SK-N-MC (cell line): ENCODE data around the gene IDE.

Source experiments
- EZH2 ChIP-seq: fragments of 200-600 bp; sonication (generic); IDR thresholded peaks from one replicate; pipeline ENCODE4 v1.6.1; 2017; ENCODE audit warnings: antibody characterized with exemption
- POLR2AphosphoS5 ChIP-seq: IDR thresholded peaks from 2 replicates; pipeline ENCODE4 v1.6.1; 2012; ENCODE audit warnings: mild to moderate bottlenecking, low read depth, low read length, borderline replicate concordance

DNA sequence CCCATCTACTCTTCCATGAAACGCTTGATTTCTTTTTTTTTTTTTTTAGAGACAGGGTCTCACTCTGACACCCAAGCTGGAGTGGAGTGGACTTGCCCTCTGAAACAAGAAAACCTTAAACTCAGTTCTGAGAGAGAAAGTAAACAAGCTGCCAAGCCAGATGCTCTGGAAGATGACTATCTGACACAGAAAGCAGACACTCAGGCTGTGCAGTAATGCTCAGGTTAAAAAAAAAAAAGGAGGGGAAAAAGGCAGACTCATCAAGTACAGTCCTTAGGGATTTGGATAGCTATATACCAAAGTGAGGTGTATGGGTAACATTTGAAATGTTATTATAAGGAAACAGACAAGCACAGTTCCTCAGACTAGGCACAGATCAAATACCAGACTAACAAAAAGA is 80.5 kb downstream of the IDE start:
- no peak for TF ChIP-seq POLR2AphosphoS5
- no peak for TF ChIP-seq EZH2
